Transverse colon (tissue), 4 donors: ENCODE measurements around the gene LRP2. TPM values are rescaled to one million over a fixed set of nuclear protein-coding genes. Genes with fewer than 3 reads are reported as not detected.
A peak's percentile ranks its signal among the peaks of the same experiment; 100 is the strongest.

ENCODE experiments used
- DNase-seq: peaks from one replicate; pipeline ENCODE4 v3.0.0-alpha.2; 2019
- H3K27ac ChIP-seq, 4 donors: fragments of 200-600 bp; sonication (generic); 2 replicates each; pipeline ENCODE4 v1.5.1; 2016 to 2018; ENCODE audit warnings: inconsistent platforms in 4 of 4
- H3K27me3 ChIP-seq: fragments of 200-600 bp; sonication (generic); 2 replicates; pipeline ENCODE4 v1.5.1; 2017; ENCODE audit warnings: inconsistent platforms
- H3K36me3 ChIP-seq, 4 donors: fragments of 200-600 bp; sonication (generic); 2 replicates each; pipeline ENCODE4 v1.5.1; 2017 to 2019; ENCODE audit warnings: inconsistent platforms in 4 of 4
- H3K4me1 ChIP-seq, 4 donors: fragments of 200-600 bp; sonication (generic); 2 replicates each; pipeline ENCODE4 v1.5.1; 2017 to 2020; ENCODE audit warnings: inconsistent platforms in 4 of 4
- H3K4me3 ChIP-seq, 4 donors: fragments of 200-600 bp; sonication (generic); 1 replicate in 1 of 4; 2 replicates in 3 of 4; pipeline versions ENCODE4 v1.5.1 to v1.6.1; 2017 to 2019; ENCODE audit warnings: inconsistent platforms in 4 of 4
- H3K9me3 ChIP-seq, 2 donors: fragments of 200-600 bp; sonication (generic); 2 replicates each; pipeline ENCODE4 v1.5.1; 2017 to 2019; ENCODE audit warnings: inconsistent platforms in 2 of 2
- CTCF ChIP-seq, 5 experiments: fragments of 200-600 bp in 3 of 5; fragments of 450-650 bp in 2 of 5; sonication (generic) in 3 of 5; IDR thresholded peaks; 1 replicate in 2 of 5; 2 replicates in 3 of 5; pipeline ENCODE4 v1.5.1; 2016 to 2017; ENCODE audit warnings: antibody characterized with exemption in 5 of 5, inconsistent platforms in 3 of 5, mild to moderate bottlenecking in 2 of 5, moderate library complexity in 1 of 5
- EP300 ChIP-seq: sonication (generic); formaldehyde crosslinking; IDR thresholded peaks from one replicate; pipeline ENCODE4 v1.6.1; 2017; ENCODE audit warnings: antibody characterized with exemption, low read depth
- POLR2A ChIP-seq: fragments of 450-650 bp; IDR thresholded peaks from one replicate; pipeline ENCODE4 v1.6.1; 2016; ENCODE audit warnings: antibody characterized with exemption, mild to moderate bottlenecking, moderate library complexity
- POLR2AphosphoS5 ChIP-seq, 3 donors: sonication (generic); formaldehyde crosslinking; IDR thresholded peaks; one replicate each; pipeline ENCODE4 v1.6.1; 2016; ENCODE audit warnings: antibody characterized with exemption in 3 of 3
- WGBS, 2 donors: methylation state at CpG; one replicate each; pipeline ENCODE4 v1.1.5; 2018; ENCODE audit warnings: low coverage in 1 of 2; 5-methylcytosine and 5-hydroxymethylcytosine counted together
- in situ Hi-C, 4 donors: fragments of 200-750 bp; cut with MboI; loops; one replicate each; pipeline versions ENCODE4 v1.15.0 to v1.15.1; 2017; ENCODE audit warnings: low sequenced_read_pairs in 3 of 4, low pct_ligation_motif_present in 1 of 4, low pct_unique_long_range_greater_than_20kb in 1 of 4
- intact Hi-C: fragments of 100-400 bp; cut with DNase I; formaldehyde crosslinking; loops from one replicate; pipeline ENCODE4 v1.15.1; 2023; ENCODE audit warnings: low total_unique reads
- total RNA-seq, 4 donors: library from RNA; depleted of rRNA; stranded (reverse); fragments of >200 nt; gene quantifications; one replicate each; pipeline ENCODE4 v1.1.0, GENCODE V29; 2016

LRP2 gene
- total RNA-seq, 4 donors from 2014 or later: not detected

- intact Hi-C loops: no loop called here
- TF ChIP-seq POLR2A (no peak), POLR2AphosphoS5 (IDR thresholded peaks at IDR 0.05) (no peak), CTCF (IDR thresholded peaks at IDR 0.05) (no peak), EP300 (no peak)
- Histone ChIP-seq H3K4me1 (peaks cover 24 to 43% (median 39%) of the 10 kb centered on the region in 4 donors), H3K36me3 (no peaks in the 10 kb centered on the region), H3K27ac (no peak overlapping the region), H3K27me3 (peaks cover 42% of the 10 kb centered on the region), H3K9me3 (no peaks in the 10 kb centered on the region), H3K4me3 (peak overlapping the region in 3 of 4 donors; percentile 33 to 59 (median 41))
- in situ Hi-C loops: no loop called here
- no peak for DNase-seq
- 9 to 11% methylated on average over 3 to 4 of the region's 4 CpGs for WGBS, 2 donors
These were observed 2.7 kb upstream of the LRP2 start for GRCh38 chr2:169365029-169365480.

- intact Hi-C loops: no loop called here
- in situ Hi-C loops: no loop called here
- TF ChIP-seq POLR2A (no peak), CTCF (IDR thresholded peaks at IDR 0.05) (no peak), POLR2AphosphoS5 (IDR thresholded peaks at IDR 0.05) (no peak), EP300 (no peak)
- Histone ChIP-seq H3K4me1 (peaks cover 24 to 43% (median 39%) of the 10 kb centered on the region in 4 donors), H3K4me3 (peak overlapping the region in 3 of 4 donors; percentile 33 to 59 (median 41)), H3K27ac (no peak overlapping the region), H3K27me3 (peaks cover 53% of the 10 kb centered on the region), H3K36me3 (no peaks in the 10 kb centered on the region), H3K9me3 (no peaks in the 10 kb centered on the region)
- peak; percentile 12 for DNase-seq
- 3% methylated on average over 19 of the region's 26 CpGs; no CpG with 5 or more reads in 1 of the 2 donors for WGBS, 2 donors
These were observed 1.3 kb upstream of the LRP2 start for GRCh38 chr2:169363560-169364150.

- 1 to 4% methylated on average over 15 to 24 of the region's 24 CpGs for WGBS, 2 donors
- peaks cover 60% of the 10 kb centered on the region for H3K27me3 ChIP-seq
- peak overlapping the region; percentile 10 to 59 (median 37) for H3K4me3 ChIP-seq
- H3K9me3 ChIP-seq: no peaks in the 10 kb centered on the region
- H3K4me1 ChIP-seq: peaks cover 24 to 43% (median 39%) of the 10 kb centered on the region in 4 donors
- DNase-seq: no peak
- no peaks in the 10 kb centered on the region for H3K36me3 ChIP-seq
- TF ChIP-seq CTCF (IDR thresholded peaks at IDR 0.05) (no peak), POLR2AphosphoS5 (IDR thresholded peaks at IDR 0.05) (no peak), EP300 (no peak), POLR2A (no peak)
- in situ Hi-C loops: no loop called here
- no peak overlapping the region for H3K27ac ChIP-seq
- intact Hi-C loops: no loop called here
These were observed 693 bp upstream of the LRP2 start for GRCh38 chr2:169362894-169363559.

DNA sequence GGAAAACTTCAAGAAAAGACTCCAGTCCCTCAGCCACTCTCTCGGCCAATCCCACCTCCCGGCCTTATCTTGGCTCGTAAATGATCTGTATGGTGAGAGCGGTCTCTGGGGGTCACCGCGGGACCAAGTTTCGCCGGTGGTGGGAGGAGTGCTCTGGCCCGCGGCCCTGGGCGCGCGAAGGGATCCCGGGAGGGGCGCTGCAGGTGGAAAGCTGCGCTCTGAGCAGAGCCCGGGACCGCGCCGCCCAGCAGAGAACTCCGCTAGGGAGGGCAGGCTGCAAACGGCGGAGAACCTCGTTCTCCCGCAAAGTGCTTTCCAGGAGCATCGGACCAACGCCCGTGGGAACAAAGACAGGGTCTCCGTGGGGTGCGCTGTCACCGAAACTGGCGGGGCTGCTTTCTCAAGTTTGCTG lies 622 bp downstream of the LRP2 start:
- intact Hi-C loops (no loop called here), in situ Hi-C loops (no loop called here)
- Histone ChIP-seq H3K27ac (no peak overlapping the region), H3K27me3 (peaks cover 65% of the 10 kb centered on the region), H3K36me3 (no peaks in the 10 kb centered on the region), H3K4me3 (peak overlapping the region; percentile 7 to 59 (median 28)), H3K9me3 (no peaks in the 10 kb centered on the region), H3K4me1 (peaks cover 24 to 43% (median 39%) of the 10 kb centered on the region in 4 donors)
- DNase-seq: no peak
- TF ChIP-seq CTCF (IDR thresholded peaks at IDR 0.05) (no peak), POLR2A (no peak), EP300 (no peak), POLR2AphosphoS5 (IDR thresholded peaks at IDR 0.05) (no peak)
- WGBS, 2 donors: 0% methylated on average over 16 of the region's 32 CpGs; no CpG with 5 or more reads in 1 of the 2 donors
